ENCODE data around the gene PRSS1. TPM values are rescaled to one million over a fixed set of nuclear protein-coding genes. Genes with fewer than 3 reads are reported as not detected.

Gene PRSS1
- total RNA-seq, 4 donors from 2014 or later, result 0.94 TPM; not detected in 3

DNA sequence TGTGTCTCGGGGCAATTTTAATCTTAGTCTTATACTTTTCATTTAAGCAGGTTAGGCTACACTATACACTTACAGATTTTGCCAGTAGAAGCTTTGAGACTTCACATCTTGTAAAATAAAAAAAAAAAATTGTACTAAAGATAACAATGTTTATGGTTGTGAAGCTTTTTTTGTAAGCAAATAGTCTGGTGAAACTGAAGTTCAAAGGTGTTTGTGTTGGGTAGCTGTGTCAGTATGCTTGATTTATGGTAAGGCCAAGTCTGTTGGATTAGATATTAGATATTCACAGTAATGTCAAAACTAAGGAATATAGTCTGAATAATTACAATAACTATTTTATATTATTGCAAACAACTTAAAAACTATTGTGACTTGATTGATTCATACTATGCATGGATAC, 31.0 kb upstream of the PRSS1 start:
- H3K4me1 ChIP-seq, result no peaks in the 10 kb centered on the region
- H3K36me3 ChIP-seq, result no peaks in the 10 kb centered on the region
- TF ChIP-seq EP300 (IDR thresholded peaks at IDR 0.05) (no peak), POLR2AphosphoS5 (IDR thresholded peaks at IDR 0.05) (no peak)
- no peak overlapping the region for H3K4me3 ChIP-seq
- no peak overlapping the region for H3K27ac ChIP-seq
- no peak for ATAC-seq
- H3K27me3 ChIP-seq, result peaks cover 20% of the 10 kb centered on the region
- no peaks in the 10 kb centered on the region for H3K9me3 ChIP-seq
- 0 to 60% methylated on average over 1 of the region's 1 CpG for WGBS, 2 donors (ENCODE audit: low coverage in 1 of 2)

DNA sequence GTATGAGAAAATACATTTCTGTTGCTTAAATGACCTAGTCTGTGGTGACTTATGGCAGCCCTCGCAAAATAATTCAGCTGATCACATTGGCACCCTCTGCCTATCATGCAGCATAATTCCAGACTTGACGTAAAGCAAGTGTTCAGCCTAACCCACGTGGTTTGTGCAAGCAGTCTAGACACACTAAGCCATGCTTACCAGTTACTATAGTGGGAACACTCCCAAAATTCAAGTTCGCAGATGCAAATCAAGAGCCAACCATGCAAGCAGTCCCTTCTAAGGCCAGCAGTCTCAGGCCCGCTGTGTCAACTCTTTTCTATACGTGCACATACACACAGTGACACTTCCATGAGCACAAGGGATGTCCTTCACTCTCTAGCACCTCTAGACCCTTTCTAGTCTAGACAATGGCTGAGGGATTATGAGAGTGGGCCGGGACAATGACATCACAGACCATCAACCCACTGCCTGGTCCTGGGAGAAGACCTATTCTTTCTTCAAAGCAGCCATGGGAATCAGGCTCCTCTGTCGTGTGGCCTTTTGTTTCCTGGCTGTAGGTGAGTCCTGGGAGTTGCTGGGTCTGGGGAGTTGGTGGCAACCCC, 29.0 kb upstream of the PRSS1 start:
- Histone ChIP-seq H3K36me3 (no peaks in the 10 kb centered on the region), H3K27me3 (peaks cover 33% of the 10 kb centered on the region), H3K27ac (no peak overlapping the region), H3K4me1 (no peaks in the 10 kb centered on the region), H3K4me3 (no peak overlapping the region), H3K9me3 (no peaks in the 10 kb centered on the region)
- TF ChIP-seq POLR2AphosphoS5 (IDR thresholded peaks at IDR 0.05) (no peak), POLR2A (IDR thresholded peaks at IDR 0.05) (no peak), EP300 (IDR thresholded peaks at IDR 0.05) (no peak)
- TF ChIP-seq, protein P1, sequence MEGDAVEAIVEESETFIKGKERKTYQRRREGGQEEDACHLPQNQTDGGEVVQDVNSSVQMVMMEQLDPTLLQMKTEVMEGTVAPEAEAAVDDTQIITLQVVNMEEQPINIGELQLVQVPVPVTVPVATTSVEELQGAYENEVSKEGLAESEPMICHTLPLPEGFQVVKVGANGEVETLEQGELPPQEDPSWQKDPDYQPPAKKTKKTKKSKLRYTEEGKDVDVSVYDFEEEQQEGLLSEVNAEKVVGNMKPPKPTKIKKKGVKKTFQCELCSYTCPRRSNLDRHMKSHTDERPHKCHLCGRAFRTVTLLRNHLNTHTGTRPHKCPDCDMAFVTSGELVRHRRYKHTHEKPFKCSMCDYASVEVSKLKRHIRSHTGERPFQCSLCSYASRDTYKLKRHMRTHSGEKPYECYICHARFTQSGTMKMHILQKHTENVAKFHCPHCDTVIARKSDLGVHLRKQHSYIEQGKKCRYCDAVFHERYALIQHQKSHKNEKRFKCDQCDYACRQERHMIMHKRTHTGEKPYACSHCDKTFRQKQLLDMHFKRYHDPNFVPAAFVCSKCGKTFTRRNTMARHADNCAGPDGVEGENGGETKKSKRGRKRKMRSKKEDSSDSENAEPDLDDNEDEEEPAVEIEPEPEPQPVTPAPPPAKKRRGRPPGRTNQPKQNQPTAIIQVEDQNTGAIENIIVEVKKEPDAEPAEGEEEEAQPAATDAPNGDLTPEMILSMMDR (IDR thresholded peaks at IDR 0.05), result no peak
- 81 to 91% methylated on average over 6 to 7 of the region's 8 CpGs for WGBS, 2 donors (ENCODE audit: low coverage in 1 of 2)
- ATAC-seq, result no peak

DNA sequence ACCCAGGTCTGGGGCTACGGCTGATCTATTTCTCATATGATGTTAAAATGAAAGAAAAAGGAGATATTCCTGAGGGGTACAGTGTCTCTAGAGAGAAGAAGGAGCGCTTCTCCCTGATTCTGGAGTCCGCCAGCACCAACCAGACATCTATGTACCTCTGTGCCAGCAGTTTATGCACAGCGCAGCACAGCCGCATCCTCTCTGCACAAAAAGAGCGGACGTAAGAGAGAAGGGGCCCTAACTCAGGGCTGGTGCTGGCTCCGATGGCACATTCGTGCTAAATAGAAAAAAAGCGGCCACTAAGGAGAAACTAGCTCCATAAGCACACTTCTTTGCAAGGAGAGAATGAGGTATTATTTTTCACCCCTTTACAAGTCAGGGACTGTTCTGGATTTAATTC, 28.3 kb upstream of the PRSS1 start:
- Histone ChIP-seq H3K27me3 (peaks cover 31% of the 10 kb centered on the region), H3K4me3 (no peak overlapping the region), H3K27ac (no peak overlapping the region), H3K9me3 (no peaks in the 10 kb centered on the region), H3K4me1 (no peaks in the 10 kb centered on the region), H3K36me3 (no peaks in the 10 kb centered on the region)
- 63 to 72% methylated on average over 4 to 7 of the region's 10 CpGs for WGBS, 2 donors (ENCODE audit: low coverage in 1 of 2)
- TF ChIP-seq POLR2A (IDR thresholded peaks at IDR 0.05) (no peak), EP300 (IDR thresholded peaks at IDR 0.05) (no peak), POLR2AphosphoS5 (IDR thresholded peaks at IDR 0.05) (no peak)
- TF ChIP-seq, protein P1 (IDR thresholded peaks at IDR 0.05), result no peak
- ATAC-seq, result no peak

DNA sequence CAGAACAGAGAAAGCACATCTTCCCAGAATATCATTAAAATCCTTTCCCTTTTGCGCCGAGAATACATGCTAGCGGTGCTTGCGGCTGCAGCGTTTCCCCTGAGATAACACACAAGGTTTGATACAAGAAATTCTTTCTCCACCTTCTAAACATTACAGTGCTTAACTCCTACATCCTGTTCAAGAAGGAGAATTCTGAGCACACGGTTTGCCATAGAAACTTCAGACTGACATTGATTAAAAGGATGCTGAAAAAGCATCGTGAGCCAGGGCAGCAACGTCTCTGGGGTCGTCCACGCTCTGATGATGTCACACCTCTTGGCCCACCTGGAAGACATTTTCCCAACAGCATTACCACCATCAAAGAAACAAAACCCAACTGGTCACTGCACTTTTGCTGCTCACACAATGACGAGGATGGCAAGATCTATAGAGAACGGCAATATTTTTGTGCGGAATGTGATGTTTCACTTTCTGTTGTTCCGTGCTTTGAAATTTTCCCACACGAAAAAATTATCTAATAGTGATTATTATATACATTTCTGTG, 27.0 kb upstream of the PRSS1 start:
- 23 to 49% methylated on average over 14 to 15 of the region's 15 CpGs for WGBS, 2 donors (ENCODE audit: low coverage in 1 of 2)
- TF ChIP-seq POLR2AphosphoS5 (IDR thresholded peaks at IDR 0.05), result no peak
- TF ChIP-seq EP300 (IDR thresholded peaks at IDR 0.05), result no peak
- TF ChIP-seq, protein P1 (IDR thresholded peaks at IDR 0.05), result no peak
- no peak for TF ChIP-seq POLR2A (IDR thresholded peaks at IDR 0.05)
- Histone ChIP-seq H3K9me3 (no peaks in the 10 kb centered on the region), H3K4me1 (no peaks in the 10 kb centered on the region), H3K36me3 (no peaks in the 10 kb centered on the region), H3K27ac (no peak overlapping the region), H3K4me3 (no peak overlapping the region), H3K27me3 (peaks cover 39% of the 10 kb centered on the region)
- ATAC-seq, result no peak

DNA sequence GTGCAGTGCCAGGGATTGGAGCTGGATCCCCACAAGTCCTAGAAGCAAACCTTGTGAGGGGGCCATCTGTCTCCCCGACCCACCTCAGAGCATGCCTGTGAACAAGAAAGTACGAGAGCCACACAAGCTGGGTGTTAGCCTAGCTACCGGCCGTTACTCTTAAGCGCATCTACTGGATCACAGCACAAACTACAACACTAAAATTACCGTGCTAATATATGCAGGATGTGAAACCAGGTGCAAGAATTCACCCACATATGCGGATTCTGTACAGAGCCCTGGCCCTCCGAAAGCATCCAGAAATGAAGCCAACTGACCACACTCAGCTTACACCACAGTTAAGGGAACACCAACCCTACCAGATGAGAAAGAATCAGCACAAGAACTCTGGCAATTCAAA, 16.0 kb upstream of the PRSS1 start:
- Histone ChIP-seq H3K4me1 (no peaks in the 10 kb centered on the region), H3K9me3 (peaks cover 0 to 10% (median 0%) of the 10 kb centered on the region in 3 donors), H3K4me3 (no peak overlapping the region), H3K27me3 (no peaks in the 10 kb centered on the region), H3K27ac (no peak overlapping the region), H3K36me3 (no peaks in the 10 kb centered on the region)
- TF ChIP-seq EP300 (IDR thresholded peaks at IDR 0.05) (no peak), POLR2A (IDR thresholded peaks at IDR 0.05) (no peak), POLR2AphosphoS5 (IDR thresholded peaks at IDR 0.05) (no peak)
- TF ChIP-seq, protein P1 (IDR thresholded peaks at IDR 0.05), result no peak
- WGBS, 2 donors (ENCODE audit: low coverage in 1 of 2), result 89% methylated on average over 7 of the region's 8 CpGs; no CpG with 5 or more reads in 1 of the 2 donors
- ATAC-seq, result no peak

Data from gastroesophageal sphincter (tissue), 4 donors.